SIG-M5 treated with dmso at 0.1 percent for 504 hours (cell line): ENCODE measurements around the gene PAPPA.

Experiments used
- DNase-seq: peaks from one replicate; lab custom pipeline; 2025; ENCODE audit not compliant: unreplicated experiment; lab: John Stamatoyannopoulos, UW

PAPPA gene

DNA sequence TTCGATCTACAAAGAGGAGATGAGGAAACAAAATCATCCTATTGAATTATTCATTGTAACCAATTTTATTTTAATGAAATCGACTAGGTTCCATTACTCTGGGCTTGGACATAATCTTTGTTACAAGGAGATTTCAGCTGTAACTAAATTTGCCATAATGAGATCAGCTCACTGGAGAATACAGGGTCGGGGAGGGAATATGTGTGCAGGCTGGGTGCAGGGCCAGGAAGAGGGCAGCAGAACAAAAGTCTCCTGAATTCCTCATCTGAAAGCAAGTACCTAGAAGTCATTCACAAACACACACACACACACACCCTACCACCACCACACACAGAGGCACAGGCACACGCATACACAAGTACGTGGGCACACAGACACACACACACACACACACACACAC is 151.2 kb downstream of the PAPPA start:
- DNase-seq: no peak

DNA sequence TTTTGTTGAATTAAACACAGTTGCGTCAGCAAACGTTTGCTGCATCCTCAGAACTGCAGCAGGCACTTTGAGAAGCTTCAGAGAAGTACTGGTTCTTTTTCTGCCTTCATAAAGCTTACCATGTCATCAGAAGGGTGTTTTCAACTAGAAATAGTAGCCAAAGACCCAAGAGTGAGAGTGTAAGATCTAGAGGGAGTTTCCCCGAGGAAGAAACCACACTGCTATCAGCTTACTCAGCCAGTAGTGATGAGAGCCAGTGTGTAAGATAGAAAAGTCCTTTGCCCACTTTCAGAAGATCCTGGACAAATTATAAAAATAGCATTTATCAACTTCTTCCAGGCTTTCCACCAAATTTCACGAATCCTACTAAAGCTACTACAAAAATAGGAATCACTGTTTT is 154.5 kb downstream of the PAPPA start:
- DNase-seq: no peak

DNA sequence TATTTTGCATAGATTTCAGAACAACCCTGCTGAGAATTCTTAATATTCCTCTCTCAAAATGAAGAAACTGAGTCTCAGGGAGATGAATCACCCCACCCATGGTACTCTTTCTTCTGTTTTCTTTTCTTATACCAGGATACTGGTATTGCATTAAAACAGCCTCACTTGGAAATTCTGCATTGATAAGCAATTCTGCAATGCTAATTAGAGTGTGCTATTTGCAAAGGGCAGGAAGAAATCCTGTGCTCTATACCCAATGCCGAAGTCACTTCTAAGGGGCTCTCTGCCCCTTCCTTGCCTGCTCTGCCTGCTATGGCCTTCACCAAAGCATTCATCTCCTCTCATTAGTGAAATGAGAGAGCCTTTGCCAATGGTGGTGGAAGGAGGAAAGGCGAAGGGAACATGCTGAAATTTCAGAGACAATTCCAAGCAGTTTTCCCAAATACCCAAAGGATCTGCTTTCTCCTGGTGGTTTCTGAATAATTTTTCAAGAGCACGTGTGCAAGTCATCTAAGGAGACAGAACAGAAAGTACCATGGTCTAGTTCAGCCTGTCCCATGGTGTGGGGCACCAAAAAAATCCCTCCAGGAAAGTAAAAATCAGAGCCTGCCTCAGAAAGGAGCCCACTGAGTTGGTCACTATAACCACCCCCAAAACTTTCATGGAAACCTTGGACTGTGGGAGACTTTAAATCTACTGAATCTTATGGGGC is 156.5 kb downstream of the PAPPA start:
- DNase-seq: no peak

GRCh38 chr9:116312221-116312620 is 158.6 kb downstream of the PAPPA start:
- no peak for DNase-seq

GRCh38 chr9:116313638-116314037 is 160.0 kb downstream of the PAPPA start:
- DNase-seq: no peak

- DNase-seq: no peak
These were observed 162.7 kb downstream of the PAPPA start for GRCh38 chr9:116316246-116316645.

DNA sequence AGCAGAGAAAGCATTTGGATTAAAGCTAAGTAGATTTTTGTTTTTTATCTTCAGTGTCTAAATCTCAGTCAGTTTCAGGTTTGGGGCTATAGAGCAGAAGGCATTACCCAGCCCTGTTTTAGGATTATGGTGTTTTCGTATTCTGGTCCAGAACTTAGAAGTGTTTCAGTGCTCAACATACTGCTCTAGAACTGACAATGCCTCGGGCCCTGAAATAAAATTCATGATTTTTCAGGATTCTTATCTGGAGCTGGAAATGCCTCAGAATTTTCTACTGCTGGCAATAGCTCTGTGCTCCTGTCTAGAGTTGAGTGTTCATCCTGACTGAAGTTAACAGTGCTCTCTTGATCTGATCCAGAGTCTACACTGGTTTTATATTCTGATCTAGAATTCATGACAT is 163.9 kb downstream of the PAPPA start:
- DNase-seq: no peak

- DNase-seq: no peak
These were observed 165.1 kb downstream of the PAPPA start for GRCh38 chr9:116318468-116319374.

DNA sequence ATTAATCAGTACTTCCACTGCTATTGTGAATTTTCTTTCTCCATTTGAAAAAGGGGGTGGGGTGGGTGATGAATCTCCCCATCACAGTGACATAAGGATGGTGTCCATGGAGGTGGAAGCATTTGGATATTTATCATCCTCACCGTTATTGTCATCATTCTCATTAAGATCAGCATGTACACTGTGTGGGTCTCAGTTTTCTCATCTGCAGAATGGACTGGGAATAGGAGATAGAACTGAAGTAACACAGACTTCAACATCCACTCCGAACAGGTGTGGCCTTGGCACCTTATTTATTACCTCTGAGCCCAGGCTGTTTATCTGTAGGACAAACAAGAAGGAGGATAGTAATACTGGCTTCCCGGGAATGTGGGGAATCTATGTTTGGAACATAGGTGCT is 165.9 kb downstream of the PAPPA start:
- DNase-seq: no peak

GRCh38 chr9:116320290-116320689 is 166.7 kb downstream of the PAPPA start:
- DNase-seq: no peak

DNA sequence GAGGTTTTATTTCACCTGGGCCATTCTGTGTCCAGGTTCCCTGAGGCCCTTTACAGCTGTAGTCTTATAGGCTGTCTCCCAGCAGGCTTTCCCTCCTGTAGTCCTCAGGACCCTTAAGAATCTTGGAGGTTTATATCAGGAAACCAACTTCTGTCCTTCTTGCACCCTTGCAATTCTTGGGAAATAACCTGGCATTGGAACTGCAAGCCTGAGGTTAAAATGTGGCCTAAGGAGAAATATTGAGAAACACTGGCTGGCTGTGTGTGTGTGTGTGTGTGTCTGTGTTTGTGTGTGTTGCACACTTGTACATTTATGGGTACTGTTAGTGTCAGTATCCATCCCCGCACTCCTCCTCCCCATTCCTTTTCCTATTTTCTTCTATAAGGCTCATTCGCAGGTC is 168.9 kb downstream of the PAPPA start:
- no peak for DNase-seq

DNA sequence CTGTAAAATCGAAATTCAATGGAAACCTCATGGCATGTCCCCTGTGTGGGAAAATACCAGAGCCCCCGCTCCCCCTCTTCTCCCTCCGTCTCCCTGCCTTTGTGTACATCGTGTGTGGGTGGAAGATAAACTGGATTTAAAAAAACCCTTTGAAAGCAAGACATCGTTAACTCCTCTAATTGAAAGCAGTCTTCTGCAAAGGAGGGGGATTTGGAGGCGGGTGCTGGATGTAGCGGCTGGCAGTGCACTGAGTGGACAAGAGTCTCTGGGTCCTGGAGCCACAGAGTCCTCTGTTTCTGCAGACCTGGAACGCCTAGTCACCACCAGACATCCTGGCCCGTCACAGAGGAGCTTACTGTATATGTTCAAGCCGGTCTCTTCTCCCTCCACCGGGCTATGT is 169.4 kb downstream of the PAPPA start:
- DNase-seq: no peak

DNA sequence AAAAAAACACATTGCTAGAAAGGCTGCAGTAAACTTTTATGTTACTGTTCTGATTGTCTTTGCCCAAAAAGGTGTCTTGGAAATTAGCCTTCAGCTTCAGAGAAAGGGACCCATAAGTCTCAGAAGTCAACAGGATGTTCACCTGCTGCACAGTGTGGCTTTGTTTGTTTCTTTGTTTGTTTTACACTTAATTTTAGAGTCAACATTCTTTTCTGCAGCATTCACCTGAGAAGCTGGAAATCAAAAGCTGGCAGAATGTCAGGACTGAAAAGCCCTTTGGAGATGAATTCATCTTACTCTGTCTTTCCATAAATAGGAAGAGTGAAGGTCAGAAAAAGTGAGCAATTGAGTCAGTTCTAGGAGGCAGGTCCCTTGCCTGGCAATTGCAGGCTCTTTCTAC is 170.0 kb downstream of the PAPPA start:
- DNase-seq: no peak

DNA sequence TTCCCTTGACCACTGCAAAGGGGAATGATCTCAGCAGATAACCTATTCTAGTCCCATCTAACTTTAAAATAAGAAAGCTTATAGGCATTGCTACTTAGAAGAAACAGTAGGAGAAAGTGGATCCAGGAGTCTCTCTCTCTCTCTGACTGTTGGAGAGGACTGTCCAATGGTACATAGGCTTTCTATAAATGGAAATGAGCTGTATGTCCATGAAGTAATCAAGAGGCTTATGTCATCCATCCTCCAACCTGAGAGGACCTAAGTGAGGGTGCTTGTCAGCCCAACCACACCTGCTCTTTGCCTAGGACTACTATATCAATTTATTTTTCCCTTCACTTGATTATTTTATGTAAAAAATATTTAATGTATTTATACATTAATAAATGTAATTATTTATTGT is 172.3 kb downstream of the PAPPA start:
- no peak for DNase-seq

GRCh38 chr9:116327701-116328405 is 174.3 kb downstream of the PAPPA start:
- no peak for DNase-seq

- DNase-seq: no peak
These were observed 175.9 kb downstream of the PAPPA start for GRCh38 chr9:116329470-116329869.

GRCh38 chr9:116331241-116331640 is 177.7 kb downstream of the PAPPA start:
- no peak for DNase-seq

DNA sequence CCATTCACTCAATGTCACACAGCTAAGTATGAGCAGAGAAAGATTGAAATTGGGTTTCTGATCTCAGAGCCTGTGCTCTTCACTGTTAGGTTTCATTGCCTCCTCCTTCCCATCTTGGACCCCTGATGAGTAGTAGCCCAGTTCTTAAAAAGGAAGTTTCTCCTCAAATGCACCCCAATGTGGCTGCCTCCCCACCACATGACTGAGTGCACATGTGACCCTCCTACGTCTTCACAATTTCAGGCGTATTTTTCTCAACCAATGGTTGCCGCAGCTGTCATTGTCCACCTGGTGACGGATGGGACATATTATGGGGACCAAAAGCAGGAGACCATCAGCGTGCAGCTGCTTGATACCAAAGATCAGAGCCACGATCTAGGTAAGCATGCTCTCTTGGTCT is 178.5 kb downstream of the PAPPA start:
- no peak for DNase-seq

GRCh38 chr9:116333254-116333653 is 179.7 kb downstream of the PAPPA start:
- DNase-seq: no peak

DNA sequence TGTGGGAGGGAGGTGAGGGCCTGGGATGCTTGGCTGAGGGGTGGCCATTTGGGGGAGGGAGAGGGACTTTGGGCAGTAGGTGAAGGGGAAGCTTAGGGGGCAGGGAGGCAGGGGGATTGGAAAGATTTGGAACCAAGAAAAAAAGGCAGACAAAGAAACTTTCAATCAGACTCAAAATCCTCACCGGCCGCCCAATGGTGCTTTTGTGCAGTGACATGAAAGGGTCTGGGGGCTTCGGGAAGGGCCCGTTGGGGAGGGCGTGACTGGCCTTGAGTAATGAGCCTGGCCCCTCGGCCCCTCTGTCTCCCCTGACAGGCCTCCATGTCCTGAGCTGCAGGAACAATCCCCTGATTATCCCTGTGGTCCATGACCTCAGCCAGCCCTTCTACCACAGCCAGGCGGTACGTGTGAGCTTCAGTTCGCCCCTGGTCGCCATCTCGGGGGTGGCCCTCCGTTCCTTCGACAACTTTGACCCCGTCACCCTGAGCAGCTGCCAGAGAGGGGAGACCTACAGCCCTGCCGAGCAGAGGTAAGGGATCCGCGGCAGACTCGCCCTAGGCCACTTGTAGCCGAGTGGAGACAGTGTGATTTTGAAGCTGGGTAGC is 181.1 kb downstream of the PAPPA start:
- DNase-seq: no peak

- DNase-seq: no peak
These were observed 181.8 kb downstream of the PAPPA start for GRCh38 chr9:116335392-116335791.
